HG03108 (cell line): ENCODE results near the gene CTNNA2.

Experiments used
- ATAC-seq: cut with Tn5 transposase; IDR thresholded peaks from one replicate; pipeline ENCODE4 v1.9.1; 2021; ENCODE audit warnings: moderate library complexity; ENCODE audit not compliant: unreplicated experiment

Gene CTNNA2

DNA sequence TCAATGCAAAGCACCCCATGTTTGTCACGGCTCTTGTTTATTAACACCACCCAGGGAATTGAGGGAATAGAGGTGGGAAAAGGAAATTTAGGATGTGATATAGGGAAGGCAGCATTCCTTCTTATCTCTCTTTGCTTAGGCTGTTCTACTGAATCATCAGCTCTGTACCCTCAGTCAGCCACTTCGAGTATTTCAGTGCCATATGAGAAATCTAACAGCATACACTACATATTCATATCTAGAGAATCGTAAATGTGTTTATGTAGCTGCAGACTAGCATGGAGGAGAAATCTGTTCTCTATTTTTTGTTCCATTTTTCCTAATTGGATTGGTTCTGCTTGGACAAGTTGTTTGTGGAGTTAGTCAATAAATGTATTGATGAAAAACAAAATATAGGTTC is 187.8 kb downstream of the CTNNA2 start:
- no peak for ATAC-seq

DNA sequence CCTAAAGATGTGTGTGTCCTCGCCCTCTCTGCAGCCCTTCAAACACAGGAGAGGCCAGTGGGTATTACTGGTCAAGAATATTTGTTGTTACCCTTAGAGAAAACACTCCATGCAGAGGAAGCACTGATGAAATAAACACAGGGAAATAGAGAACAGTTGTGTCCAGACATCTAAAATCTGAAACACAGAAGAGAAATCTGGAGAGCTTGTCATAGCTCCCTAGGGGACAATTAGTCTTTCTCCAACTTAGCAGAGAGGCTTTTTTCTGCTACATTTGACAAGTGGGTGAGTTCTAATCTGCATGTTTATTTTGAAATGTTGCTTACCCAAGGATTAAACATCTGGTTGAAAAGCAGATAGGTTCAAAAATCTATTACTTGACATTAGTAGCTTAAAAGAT is 190.1 kb downstream of the CTNNA2 start:
- no peak for ATAC-seq

DNA sequence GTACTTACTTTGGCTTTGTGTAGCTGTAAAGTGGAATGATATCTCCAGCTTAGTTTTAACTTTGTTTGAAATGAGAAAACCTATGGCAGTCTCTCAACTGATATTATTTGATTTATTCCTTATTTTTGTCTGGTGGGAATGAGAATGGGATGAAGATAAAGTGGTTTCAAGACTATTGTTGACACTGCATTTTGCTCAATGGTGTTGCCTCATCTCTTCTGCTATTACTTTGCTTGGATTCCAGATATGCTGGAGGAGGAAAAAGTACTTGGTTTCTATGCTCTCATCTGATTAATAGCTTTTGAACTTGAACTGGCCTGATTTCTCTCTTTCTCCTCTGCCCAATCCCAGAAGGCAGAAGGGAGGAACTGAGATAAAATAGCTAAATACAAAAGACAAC is 198.2 kb downstream of the CTNNA2 start:
- no peak for ATAC-seq

DNA sequence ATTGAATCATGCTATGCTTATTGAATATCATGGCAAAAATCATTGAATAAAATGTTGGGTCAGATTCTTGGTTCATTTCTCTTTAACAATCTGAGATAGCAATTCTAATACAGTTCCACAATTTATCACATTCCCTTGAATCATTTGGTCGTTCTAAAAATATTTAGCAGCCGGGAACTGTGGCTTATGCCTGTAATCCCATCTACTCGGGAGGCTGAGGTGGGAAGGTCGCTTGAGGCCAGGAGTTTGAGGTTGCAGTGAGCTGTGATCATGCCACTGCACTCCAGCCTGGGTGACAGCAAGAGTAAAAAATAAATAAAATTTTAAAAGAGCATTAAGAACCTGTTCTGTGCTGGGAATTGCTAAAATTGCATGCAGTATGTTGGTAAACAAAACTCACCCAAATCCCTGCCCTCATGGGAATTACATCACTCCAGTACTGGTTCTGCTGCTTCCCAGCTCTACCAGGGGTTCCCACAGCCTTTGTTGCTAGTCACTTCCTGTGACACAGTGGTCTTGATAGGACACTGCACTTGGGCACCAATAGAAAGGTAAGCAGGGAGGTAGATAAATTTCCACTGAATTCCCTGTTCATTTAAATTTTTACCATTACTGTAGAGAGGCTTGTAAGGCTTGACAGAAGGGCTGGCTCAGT is 200.4 kb downstream of the CTNNA2 start:
- ATAC-seq: no peak

DNA sequence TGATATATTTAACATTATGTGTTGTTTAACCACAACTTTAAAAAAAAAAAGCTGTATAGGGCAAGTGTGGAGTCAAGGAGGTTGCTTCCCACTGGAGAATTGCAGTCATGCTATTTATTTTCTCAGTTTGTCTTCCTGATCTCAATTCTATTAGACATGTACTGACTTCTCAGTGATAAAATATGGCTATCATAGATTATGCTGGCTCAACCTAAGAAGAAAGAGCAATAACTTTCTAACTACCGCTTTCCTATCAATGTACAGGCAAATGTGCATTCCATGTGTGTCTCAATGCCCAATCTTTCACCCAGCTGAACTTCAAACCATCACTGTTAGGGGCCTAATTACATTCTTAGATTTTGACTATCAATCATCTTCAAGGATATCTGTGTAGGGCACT is 201.4 kb downstream of the CTNNA2 start:
- no peak for ATAC-seq

DNA sequence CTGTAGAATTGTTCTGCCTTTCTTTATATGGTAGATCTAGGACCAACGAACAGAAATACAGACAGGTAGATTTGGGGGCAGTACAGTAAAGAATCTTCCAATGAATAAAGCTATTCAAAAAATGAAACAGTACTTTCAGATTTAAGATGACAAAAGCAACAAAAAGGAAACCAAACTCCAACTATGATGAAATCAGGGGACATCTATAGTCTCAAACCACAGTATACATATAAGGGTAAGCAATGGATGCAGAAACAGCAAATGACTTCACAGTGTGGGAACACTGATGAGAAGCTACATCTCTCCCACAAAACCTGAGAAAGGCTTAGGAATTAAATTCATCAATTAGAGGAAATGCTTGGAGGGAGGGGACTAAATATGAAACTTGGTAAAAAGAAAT is 202.5 kb downstream of the CTNNA2 start:
- no peak for ATAC-seq

DNA sequence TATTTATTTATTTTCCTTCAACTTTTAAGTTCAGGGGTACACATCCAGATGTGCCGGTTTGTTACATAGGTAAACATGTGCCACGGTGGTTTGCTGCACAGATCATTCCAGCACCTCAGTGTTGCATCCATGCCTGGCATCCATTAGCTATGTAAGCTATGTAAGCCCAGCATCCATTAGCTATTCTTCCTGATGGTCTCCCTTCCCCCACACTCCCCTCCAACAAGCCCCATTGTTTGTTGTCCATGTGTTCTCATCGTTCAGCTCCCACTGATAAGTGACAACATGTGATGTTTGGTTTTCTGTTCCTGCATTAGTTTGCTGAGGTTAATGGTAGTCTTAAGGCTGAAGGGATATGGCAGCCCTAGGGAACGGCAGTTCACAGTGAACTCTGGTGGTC is 203.4 kb downstream of the CTNNA2 start:
- ATAC-seq: no peak

DNA sequence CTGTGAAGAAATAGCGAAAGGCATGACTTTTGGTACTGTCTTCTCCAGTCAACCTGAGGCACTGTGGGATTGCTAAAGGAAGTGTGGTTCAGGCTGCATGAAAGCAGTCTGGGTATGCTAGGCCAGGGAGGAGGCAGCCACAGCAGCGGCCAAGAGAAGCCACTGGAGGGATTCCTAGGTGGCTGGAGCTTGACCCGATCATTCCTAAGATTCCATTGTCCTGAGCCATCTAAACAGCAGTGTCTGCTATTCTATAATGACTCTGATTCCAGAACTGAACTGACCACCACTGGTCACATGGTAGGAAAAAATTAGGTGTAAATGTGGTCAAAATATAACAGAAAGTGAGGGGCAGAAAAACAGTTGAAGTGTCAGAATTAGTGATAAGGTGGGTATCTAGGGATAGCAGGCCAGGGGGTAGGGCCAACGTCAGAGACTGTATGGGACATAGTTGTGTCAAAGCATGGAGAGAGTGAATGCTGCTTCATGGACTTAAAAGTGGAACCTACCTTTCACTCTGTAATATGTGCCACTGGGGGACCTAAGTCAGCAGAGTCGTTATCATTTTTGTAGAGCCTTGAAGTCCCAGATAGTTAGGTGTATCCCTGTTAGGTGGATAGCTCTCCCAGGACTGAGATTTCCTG is 204.6 kb downstream of the CTNNA2 start:
- no peak for ATAC-seq

DNA sequence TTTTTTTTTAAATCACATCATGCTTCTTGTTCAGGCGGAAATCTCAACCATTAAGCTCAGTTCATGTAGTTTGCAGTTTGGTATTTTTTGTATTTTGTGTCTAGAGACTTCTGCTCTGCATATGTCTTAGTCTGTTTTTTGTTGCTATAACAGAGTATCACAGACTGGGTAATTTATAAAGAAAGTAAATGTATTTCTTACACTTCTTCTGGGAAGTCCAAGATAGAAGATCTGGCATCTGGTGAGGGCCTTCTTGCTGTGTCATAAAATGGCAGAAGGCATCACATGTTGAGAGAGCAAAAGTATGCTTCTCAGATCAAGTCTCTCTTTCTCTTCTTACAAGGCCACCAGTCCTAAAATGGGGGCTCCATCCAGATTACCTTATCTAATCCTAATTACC is 208.2 kb downstream of the CTNNA2 start:
- ATAC-seq: no peak

DNA sequence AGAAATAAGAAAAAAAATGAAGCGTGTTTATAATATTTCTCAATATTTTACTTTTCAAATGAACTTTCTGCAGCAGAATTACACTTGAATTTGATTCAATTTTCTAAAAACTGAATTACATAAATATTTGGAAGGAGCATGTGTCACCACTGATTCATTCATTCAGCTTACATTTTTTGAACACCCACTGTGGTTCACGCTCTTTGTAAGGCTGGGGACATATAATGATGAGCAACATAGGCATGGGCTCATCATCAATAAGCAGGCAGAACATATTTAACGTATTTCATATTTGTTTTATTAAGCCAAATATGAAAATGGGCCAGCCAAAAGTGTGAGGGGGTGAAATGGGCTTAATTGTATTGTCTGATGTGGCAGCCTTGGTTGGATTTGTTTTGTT is 209.1 kb downstream of the CTNNA2 start:
- no peak for ATAC-seq

DNA sequence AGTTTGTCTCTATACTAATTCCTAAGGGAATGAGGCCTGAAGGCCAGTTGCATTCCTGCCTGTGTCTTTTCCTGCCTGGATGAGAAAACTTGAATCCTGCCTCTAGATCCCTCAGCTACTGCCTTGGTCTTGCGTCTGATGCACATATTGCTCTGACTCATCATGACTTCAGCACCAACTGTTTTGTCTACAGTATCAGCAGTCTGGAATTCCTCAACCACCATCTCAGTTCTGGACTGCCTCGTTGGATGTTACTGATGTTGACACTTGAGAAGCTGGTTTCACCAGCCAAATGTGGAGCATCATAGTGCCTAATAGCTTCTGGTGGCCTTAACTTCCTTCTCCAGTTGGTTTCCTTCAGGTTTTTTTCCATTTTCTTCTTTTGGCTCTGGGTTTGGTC is 211.0 kb downstream of the CTNNA2 start:
- no peak for ATAC-seq

DNA sequence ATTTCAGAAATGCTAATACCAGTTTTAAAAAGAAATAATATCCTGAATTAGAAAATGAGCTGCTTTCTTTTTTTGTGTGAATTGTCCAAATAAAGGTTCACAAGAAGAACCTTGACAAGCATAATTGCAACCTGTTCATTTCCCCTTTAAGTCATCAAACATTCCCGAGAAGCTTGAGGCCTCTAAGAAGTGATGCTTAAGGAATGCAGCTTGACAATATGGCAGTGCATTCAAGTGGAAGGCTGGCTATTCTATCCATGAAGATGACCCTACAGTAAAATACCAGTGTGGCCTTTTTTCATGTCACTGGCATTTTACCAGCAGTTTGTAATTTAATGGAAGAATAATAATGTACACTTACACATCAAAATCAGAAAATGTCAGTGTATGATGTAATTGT is 216.7 kb downstream of the CTNNA2 start:
- no peak for ATAC-seq

DNA sequence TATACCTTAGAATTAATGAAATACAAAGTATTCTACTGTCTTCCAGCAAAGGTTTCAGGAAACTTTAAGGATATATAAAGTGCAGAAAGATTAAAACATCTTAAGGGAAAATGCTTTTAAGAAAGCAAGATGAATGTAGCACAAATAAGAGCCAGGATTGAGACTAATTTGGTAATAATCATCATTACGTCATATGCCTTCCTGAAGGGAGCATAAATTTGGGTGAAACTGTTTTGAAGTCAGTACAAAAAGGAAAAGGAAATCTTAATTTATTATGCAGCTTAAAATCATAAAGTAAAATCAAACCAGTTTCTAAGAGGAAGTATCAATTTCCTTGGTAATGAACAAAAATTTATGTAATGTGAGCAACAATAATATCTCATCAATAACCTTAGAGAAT is 221.7 kb downstream of the CTNNA2 start:
- no peak for ATAC-seq

DNA sequence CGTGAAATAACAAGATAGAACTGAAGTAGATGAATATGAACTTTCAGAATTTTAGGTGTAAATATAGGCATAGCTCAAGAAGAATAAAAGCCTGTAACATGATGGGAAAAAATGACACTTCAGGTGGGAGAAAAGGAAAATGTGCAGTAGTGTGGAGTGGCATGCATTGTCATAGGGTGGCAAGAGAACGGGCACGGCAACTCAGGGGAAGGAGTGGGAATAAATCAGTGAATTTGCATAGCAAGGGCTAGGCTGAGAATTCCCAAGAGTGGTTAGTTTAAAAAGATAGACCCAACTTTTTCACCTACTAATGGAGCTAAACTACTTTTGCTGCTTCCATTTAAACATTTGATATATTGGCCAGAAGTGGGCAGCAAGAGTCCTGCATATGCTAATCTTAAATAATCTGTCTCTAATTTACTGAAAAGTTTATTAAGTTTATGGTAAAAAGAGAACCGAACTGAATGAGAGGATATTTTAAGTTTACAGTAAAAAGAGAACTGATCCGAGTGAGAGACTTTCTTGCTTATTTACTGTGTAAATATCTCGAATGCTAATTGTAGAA is 228.1 kb downstream of the CTNNA2 start:
- ATAC-seq: no peak

DNA sequence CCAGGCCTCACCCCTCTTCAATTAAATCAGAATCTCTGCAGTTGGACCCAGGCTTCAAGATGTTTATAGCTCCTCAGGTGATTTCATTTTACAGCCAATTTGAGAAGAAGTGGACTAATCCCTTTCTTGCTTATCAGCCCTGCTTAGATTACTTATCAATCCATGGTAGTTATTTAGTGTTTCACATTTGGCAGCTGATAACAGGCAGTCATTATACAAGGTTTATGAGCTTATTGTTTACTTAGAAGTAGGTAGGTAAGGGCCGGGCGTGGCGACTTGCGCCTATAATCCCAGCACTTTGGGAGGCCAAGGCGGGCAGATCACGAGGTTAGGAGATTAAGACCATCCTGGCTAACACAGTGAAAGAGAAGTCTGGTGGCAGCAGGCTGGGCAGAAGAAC is 237.5 kb downstream of the CTNNA2 start:
- ATAC-seq: no peak

DNA sequence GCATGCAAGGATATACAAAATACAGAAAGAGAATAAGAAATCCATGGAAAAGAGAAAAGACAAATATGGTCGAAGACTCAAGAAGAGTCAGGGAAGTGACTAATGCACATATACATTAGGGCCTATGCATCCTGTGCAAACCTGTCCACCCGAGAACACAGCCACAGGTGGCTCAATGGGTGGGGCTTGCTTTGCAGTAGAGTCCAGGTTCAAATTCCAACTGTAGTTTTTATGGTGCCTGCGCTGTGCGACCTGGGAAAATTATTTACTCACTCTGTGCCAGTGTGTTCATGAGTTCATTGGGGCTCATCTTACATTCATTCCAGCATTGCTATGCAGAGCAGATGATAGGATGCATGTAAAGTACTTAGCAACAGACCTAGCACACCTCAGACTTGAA is 244.7 kb downstream of the CTNNA2 start:
- ATAC-seq: no peak

DNA sequence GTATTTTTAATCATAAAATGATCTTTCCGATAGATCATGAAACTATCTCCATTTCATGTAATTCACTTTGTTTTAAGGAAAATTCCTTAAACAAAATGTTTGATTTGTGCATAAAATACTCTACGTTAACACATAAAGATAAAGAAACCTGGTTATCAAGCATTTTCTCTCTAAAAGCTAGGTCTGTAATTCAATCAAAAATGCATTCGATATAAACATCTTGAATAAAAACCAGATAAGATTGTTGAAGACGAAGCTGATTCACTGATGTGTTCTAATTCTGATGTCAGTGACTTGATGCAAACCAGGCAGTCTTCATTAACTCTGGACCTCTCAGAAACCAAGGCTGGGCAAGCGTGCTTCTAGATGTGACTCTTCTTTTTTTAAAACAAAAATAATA is 245.2 kb downstream of the CTNNA2 start:
- no peak for ATAC-seq

DNA sequence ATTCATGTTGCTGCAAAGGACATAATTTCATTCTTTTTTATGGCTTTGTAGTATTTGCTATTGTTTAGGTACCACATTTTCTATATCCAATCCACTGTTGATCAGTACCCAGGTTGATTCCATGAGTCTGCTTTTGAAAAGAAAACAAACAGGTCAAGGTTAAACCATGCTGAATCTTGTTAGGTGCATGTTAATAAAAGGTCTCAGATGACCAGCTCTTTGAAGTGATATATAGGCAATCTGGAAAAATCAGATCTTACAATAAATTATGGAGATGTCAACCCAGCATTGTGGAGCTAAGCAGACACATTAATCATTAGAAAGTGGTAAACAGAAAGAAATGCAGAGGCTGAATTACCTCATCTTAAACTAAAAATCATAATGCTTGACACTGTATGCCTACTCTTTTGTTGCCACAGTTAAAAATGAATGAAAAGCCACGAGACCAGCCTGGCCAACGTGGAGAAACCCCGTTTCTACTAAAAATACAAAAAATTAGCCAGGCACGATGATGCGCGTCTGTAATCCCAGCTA is 246.0 kb downstream of the CTNNA2 start:
- no peak for ATAC-seq

DNA sequence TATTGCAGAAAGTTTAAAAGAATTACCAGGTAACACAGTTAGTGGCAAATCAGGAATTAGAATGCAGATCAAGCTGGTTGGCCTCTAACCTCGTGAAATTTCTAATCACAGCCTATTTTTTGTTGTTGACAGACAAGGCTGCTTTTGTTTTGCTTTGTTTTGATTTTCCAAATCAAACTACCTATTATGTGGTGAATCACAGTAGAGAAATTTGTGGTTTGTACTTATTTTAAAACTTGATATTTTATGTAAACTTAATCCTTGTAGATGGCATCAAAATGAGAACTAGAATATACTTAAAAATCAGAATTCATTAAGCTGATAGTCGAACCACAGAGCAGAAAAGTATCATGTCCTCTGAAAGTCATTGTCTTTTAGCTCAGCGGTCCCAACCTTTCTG is 258.1 kb downstream of the CTNNA2 start:
- no peak for ATAC-seq

DNA sequence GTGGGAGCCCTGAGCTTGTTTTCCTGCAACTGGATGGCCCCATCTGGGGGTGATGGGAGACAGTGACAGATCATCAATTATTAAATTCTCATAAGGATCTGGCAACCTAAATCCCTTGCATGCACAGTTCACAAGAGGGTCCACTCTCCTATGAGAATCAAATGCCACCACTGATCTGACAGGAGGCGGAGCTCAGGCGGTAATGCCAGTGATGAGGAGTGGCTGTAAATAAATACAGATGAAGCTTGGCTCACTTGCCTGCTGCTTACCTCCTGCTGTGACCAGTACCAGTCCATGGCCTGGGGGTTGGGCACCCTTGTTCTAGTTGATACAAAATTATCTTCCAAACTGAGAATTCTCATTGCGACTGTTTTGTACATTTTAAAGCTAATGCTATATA is 258.6 kb downstream of the CTNNA2 start:
- no peak for ATAC-seq

DNA sequence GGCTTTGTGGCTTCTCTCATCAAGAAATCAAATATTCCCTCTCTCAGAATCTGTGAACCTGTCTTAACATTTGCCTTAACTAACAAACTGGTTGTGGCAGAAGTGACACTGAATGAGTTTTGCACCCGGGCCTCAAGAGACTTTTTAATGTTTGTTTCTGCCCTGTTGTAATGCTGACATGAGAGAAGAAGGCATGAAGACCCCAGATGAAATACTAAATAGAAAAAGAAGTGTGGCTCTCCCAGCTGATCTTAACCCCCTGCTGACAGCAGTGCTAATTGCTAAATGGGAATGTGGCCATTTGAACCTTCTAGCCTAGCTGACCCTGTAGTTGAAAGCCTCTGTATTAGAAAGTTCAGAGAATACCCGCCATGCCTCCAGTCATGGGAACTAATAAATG is 261.2 kb downstream of the CTNNA2 start:
- no peak for ATAC-seq

DNA sequence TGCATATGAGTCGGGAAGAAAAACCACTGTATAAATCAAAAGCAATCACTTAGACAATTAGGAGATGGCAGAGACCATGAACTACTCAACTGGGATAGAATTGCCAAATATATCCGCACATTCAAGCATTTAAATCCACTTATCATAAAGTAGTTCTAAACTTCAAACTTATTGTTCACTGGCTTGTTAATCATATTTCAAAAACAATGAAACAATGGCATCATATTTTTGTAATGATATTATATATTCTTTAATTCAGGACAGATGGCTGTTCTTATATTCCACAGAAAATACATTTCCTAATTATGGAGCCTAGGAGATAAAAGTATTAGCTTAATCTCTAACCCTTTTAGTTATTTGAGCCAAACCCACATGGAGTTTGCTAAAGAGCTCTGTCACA is 263.6 kb downstream of the CTNNA2 start:
- ATAC-seq: no peak

DNA sequence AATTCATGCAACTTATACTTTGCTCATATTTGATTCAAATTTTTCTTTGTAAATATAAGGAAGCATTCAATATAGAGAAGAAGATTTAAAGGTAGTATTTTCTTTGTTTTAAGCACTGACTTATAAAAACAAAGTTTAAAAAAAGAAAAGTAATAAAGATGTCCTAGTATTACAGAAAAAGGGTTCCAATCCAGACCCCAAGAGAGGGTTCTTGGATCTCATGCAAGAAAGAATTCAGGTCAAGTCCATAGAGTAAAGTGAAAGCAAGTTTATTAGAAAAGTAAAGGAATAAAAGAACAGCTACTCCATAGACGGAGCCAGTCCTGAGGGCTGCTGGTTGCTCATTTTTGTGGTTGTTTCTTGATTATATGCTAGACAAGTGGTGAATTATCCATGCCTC is 267.9 kb downstream of the CTNNA2 start:
- ATAC-seq: no peak
